Right lobe of liver (tissue), 6 donors: ENCODE measurements around the gene DUSP16. TPM values are rescaled to one million over a fixed set of nuclear protein-coding genes. Genes with fewer than 3 reads are reported as not detected.
"Not testable (repeated sequence)": the region's sequence is repeated elsewhere in the genome, so short reads cannot be mapped to it uniquely, and the experiment has no call there.

Experiments
- ATAC-seq, 4 donors: fragments of 200-7000 bp; cut with Tn5 transposase; one replicate each; pipeline ENCODE4 v1.9.1; 2020; ENCODE audit warnings: mild to moderate bottlenecking in 4 of 4, moderate library complexity in 4 of 4
- DNase-seq, 3 donors: peaks; one replicate each; pipeline ENCODE4 v3.0.0-alpha.2; 2020
- H3K27ac ChIP-seq, 3 donors: fragments of 200-600 bp; one replicate each; pipeline ENCODE4 v1.8.0; 2022
- H3K27me3 ChIP-seq, 2 donors: fragments of 200-600 bp; one replicate each; pipeline ENCODE4 v1.8.0; 2022
- H3K36me3 ChIP-seq, 4 donors: fragments of 200-600 bp; sonication (generic) in 1 of 4; one replicate each; pipeline versions ENCODE4 v1.5.1 to v1.8.0; 2017 to 2022; ENCODE audit warnings: control low read depth in 1 of 4
- H3K4me1 ChIP-seq, 4 donors: fragments of 200-600 bp; sonication (generic) in 1 of 4; one replicate each; pipeline versions ENCODE4 v1.5.1 to v1.8.0; 2017 to 2022; ENCODE audit warnings: control low read depth in 1 of 4
- H3K4me3 ChIP-seq, 3 donors: fragments of 200-600 bp; one replicate each; pipeline ENCODE4 v1.8.0; 2022
- H3K9me3 ChIP-seq, 4 donors: fragments of 200-600 bp; sonication (generic) in 1 of 4; one replicate each; pipeline versions ENCODE4 v1.5.1 to v1.8.0; 2017 to 2022; ENCODE audit warnings: control low read depth in 1 of 4
- POLR2A ChIP-seq: fragments of 450-650 bp; IDR thresholded peaks from one replicate; pipeline ENCODE4 v1.6.1; 2017; ENCODE audit warnings: antibody characterized with exemption, mild to moderate bottlenecking
- WGBS: methylation state at CpG from one replicate; pipeline ENCODE4 v1.1.6; 2018; ENCODE audit warnings: low coverage, low lambda C conversion rate; ENCODE audit not compliant: insufficient coverage; ENCODE audit errors: missing lambda C conversion rate; 5-methylcytosine and 5-hydroxymethylcytosine counted together
- intact Hi-C, 2 donors: fragments of 100-400 bp; cut with DNase I; formaldehyde crosslinking; loops; one replicate each; pipeline versions ENCODE4 v1.11.2 to v1.14.1; 2022
- total RNA-seq, 6 experiments: library from RNA; depleted of rRNA in 2 of 6; stranded (reverse); fragments of >200 nt in 2 of 6; fragmentation: NEBNext Ultra II Directional in 3 of 6; extraction: Animal tissue kit (Norgen Biotek cat#: 25700) in 3 of 6; gene quantifications; one replicate each; pipeline versions ENCODE4 v1.1.0 to v1.2.4, GENCODE V29; 2016 to 2023
- TF ChIP-seq, protein P1 (sequence below), 4 donors: fragments of 200-600 bp in 3 of 4; fragments of 450-650 bp in 1 of 4; IDR thresholded peaks; one replicate each; pipeline versions ENCODE4 v1.5.1 to v1.8.0; 2016 to 2022; ENCODE audit warnings: antibody characterized with exemption in 4 of 4, mild to moderate bottlenecking in 2 of 4
- donor health status: DM: no; HTN: yes; CAD: no.
- donor health status: DM: no; HTN: no; CAD: no.
- donor health status: DM: no; HTN: no; CAD: no.
- donor health status: DM: no; HTN: yes; CAD: no.
- donor health status: DM: no; HTN: yes; CAD: no.

Gene DUSP16
- total RNA-seq, 6 experiments from 2014 or later = 41.9 to 74.2 (median 48.4) TPM

DNA sequence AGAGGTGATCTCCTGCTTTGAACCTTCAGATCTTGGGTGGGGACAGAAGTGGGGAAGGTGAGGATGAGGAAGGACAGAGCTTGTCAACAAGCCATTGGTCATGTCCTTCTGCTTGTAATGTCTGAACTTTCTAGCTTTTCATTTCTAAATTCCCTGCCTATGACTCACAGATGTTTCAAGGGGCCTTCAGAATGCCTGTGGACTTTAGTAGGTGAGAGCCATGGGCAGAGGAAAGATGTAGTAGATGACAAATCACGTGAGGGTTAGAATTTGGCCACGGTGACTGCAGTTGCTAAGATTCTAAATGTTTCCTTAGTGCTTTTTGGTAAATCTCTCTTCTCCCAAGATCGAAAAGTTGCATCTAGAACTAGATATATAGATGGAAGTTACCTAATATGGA, 30.3 kb upstream of the DUSP16 start:
- Histone ChIP-seq H3K4me1 (no peaks in the 10 kb centered on the region), H3K27me3 (no peaks in the 10 kb centered on the region), H3K4me3 (no peak overlapping the region), H3K9me3 (no peaks in the 10 kb centered on the region), H3K27ac (no peak overlapping the region), H3K36me3 (no peaks in the 10 kb centered on the region)
- 79% methylated on average over 3 of the region's 3 CpGs for WGBS
- intact Hi-C loops = no loop called here
- ATAC-seq (no peak), DNase-seq (no peak)
- TF ChIP-seq, protein P1, sequence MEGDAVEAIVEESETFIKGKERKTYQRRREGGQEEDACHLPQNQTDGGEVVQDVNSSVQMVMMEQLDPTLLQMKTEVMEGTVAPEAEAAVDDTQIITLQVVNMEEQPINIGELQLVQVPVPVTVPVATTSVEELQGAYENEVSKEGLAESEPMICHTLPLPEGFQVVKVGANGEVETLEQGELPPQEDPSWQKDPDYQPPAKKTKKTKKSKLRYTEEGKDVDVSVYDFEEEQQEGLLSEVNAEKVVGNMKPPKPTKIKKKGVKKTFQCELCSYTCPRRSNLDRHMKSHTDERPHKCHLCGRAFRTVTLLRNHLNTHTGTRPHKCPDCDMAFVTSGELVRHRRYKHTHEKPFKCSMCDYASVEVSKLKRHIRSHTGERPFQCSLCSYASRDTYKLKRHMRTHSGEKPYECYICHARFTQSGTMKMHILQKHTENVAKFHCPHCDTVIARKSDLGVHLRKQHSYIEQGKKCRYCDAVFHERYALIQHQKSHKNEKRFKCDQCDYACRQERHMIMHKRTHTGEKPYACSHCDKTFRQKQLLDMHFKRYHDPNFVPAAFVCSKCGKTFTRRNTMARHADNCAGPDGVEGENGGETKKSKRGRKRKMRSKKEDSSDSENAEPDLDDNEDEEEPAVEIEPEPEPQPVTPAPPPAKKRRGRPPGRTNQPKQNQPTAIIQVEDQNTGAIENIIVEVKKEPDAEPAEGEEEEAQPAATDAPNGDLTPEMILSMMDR (IDR thresholded peaks at IDR 0.05) = no peak
- no peak for TF ChIP-seq POLR2A

DNA sequence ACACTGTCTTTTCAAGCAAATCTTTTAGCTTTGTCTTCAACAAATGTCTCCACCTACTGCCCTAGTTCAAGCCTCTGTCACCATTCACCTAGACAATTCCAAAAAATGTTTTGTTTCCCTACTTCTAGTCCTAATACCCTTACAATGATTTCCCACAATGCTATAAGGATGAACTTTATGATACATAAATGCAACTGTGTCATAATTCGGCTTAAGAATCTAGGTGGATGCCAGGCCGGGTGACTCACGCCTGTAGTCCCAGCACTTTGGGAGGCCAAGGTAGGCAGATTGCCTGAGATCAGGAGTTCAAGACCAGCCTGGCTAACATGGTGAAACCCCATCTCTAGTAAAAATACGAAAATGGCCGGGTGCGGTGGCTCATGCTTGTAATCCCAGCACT, 28.3 kb upstream of the DUSP16 start:
- 96% methylated on average over 3 of the region's 6 CpGs for WGBS
- H3K4me1 ChIP-seq = no peaks in the 10 kb centered on the region
- no peak for TF ChIP-seq POLR2A
- TF ChIP-seq, protein P1 (IDR thresholded peaks at IDR 0.05) = no peak

DNA sequence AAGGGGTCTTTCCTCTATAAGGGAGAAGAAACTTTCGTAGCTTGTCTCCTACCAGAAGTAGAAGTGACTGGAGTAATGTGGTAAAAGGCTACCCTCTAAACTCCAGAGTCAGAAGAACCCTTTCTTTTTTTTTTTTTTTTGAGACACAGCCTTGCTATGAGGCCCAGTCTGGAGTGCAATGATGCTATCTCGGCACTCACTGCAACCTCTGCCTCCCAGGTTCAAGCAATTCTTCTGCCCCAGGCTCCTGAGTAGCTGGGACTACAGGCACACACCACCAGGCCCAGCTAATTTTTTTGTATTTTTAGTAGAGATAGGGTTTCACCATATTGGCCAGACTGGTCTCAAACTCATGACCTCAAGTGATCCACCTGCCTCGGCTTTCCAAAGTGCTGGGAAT, 25.8 kb upstream of the DUSP16 start:
- H3K4me1 ChIP-seq, DNase-seq, ATAC-seq, intact Hi-C loops, H3K27ac ChIP-seq, H3K27me3 ChIP-seq, H3K4me3 ChIP-seq, H3K9me3 ChIP-seq, H3K36me3 ChIP-seq: not testable (repeated sequence)
- WGBS = 60% methylated on average over 3 of the region's 3 CpGs

More for the DNA sequence above, 28.3 kb upstream of the DUSP16 start:
- Histone ChIP-seq H3K27ac (no peak overlapping the region), H3K36me3 (no peaks in the 10 kb centered on the region), H3K27me3 (no peaks in the 10 kb centered on the region), H3K9me3 (no peaks in the 10 kb centered on the region), H3K4me3 (no peak overlapping the region)
- intact Hi-C loops = no loop called here
- ATAC-seq = no peak
- DNase-seq = no peak

DNA sequence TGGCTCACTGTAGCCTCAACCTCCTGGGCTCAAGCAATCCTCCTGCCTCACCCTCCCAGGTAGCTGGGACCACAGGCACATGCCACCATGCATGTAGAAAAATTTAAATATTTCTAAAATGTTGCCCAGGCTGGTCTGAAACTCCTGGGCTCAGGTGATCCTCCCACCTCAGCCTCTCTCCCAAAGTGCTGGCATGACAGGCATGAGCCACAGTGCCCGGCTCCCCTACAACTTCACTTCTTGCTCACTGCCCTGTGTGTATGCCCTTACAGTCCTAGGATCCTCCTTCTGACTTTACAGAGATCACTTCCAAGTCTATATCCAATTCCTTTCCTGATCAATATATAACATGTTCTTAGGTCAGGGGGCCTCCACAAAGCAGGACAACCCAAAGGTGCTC, 25.2 kb upstream of the DUSP16 start:
- no peak for ATAC-seq
- Histone ChIP-seq H3K36me3 (no peaks in the 10 kb centered on the region), H3K9me3 (no peaks in the 10 kb centered on the region), H3K4me1 (peaks cover 0 to 4% (median 0%) of the 10 kb centered on the region in 4 donors), H3K27me3 (no peaks in the 10 kb centered on the region), H3K27ac (no peak overlapping the region), H3K4me3 (no peak overlapping the region)
- TF ChIP-seq POLR2A = no peak
- TF ChIP-seq, protein P1 (IDR thresholded peaks at IDR 0.05) = no peak
- intact Hi-C loops = no loop called here
- no peak for DNase-seq
- no CpG with 5 or more reads among the region's 1 CpG for WGBS

DNA sequence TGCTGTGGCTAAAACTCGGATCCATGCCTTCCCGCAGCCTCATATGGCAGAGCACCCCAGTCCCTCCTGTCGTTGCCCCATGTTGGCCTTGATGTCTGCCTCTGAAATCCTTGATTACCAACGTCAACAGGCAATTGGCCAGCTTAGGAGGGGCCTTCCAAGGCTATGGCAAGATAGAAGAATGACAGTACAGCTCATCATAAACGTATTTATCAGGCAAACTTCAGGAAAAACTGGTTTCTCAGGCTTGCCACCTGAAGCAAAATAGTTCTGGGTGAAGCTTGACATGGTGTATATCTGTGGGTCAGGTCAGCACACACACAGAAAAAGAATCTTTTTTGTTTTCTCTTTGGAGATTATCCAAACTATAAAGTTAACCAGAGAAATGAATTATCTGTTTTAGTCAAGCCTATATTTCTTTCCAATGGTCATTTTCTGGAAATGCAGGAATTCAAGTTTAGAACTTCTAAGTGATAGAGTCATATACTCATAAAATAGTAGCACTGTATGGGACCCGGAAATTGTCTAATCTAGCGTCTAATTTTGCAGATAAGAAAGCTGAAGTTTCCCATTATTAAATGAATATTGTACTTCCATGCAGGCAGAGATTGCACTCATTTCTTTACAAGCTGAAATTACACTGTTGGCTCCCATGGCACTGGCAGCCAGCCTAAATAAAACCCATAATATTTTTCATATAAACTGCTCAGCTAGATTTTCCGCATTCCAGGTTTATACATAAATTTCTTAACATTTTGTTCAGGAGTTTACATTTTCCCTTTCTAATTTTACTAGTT, 24.4 kb upstream of the DUSP16 start:
- intact Hi-C loops = no loop called here
- H3K27ac ChIP-seq = no peak overlapping the region
- H3K36me3 ChIP-seq = no peaks in the 10 kb centered on the region
- DNase-seq (no peak), ATAC-seq (no peak)
- H3K9me3 ChIP-seq = no peaks in the 10 kb centered on the region
- no peak overlapping the region for H3K4me3 ChIP-seq
- TF ChIP-seq, protein P1 (IDR thresholded peaks at IDR 0.05) = no peak
- no peak for TF ChIP-seq POLR2A
- H3K27me3 ChIP-seq = no peaks in the 10 kb centered on the region
- 82% methylated on average over 8 of the region's 8 CpGs for WGBS
- H3K4me1 ChIP-seq = peaks cover 0 to 4% (median 0%) of the 10 kb centered on the region in 4 donors
